H9 (cell line): ENCODE results near the gene TMEM163. TPM values are rescaled to one million over a fixed set of nuclear protein-coding genes. Genes with fewer than 3 reads are reported as not detected.
"Not testable (repeated sequence)": the region's sequence is repeated elsewhere in the genome, so short reads cannot be mapped to it uniquely, and the experiment has no call there.

Experiments used
- DNase-seq: peaks from one replicate; pipeline ENCODE4 v3.0.0-alpha.2; 2017
- H2AFZ ChIP-seq: one replicate; pipeline ENCODE4 v1.6.1; 2013; ENCODE audit warnings: mild to moderate bottlenecking, low read length, control low read depth, moderate library complexity
- H2AK5ac ChIP-seq: 2 replicates; pipeline ENCODE4 v1.6.1; 2013; ENCODE audit warnings: low read length, control low read depth, mixed read lengths; ENCODE audit not compliant: insufficient read length
- H2BK120ac ChIP-seq: one replicate; pipeline ENCODE4 v1.6.1; 2013; ENCODE audit warnings: low read depth, mild to moderate bottlenecking, low read length, control low read depth, inconsistent platforms; ENCODE audit not compliant: poor library complexity, severe bottlenecking
- H2BK12ac ChIP-seq: 2 replicates; pipeline ENCODE4 v1.6.1; 2013; ENCODE audit warnings: low read length, control low read depth, mixed read lengths, low read depth; ENCODE audit not compliant: insufficient read length
- H2BK15ac ChIP-seq: 2 replicates; pipeline ENCODE4 v1.6.1; 2013; ENCODE audit warnings: low read depth, low read length, control low read depth
- H2BK20ac ChIP-seq: one replicate; pipeline ENCODE4 v1.6.1; 2013; ENCODE audit warnings: low read depth, mild to moderate bottlenecking, low read length, control low read depth, inconsistent platforms; ENCODE audit not compliant: poor library complexity, severe bottlenecking
- H2BK5ac ChIP-seq: 2 replicates; pipeline ENCODE4 v1.6.1; 2013; ENCODE audit warnings: low read length, control low read depth, mixed read lengths; ENCODE audit not compliant: insufficient read length
- H3K14ac ChIP-seq: 2 replicates; pipeline ENCODE4 v1.6.1; 2013; ENCODE audit warnings: low read length, control low read depth; ENCODE audit not compliant: insufficient read depth
- H3K18ac ChIP-seq: 2 replicates; pipeline ENCODE4 v1.6.1; 2013; ENCODE audit warnings: low read depth, mild to moderate bottlenecking, mixed read lengths, low read length, control low read depth; ENCODE audit not compliant: insufficient read length
- H3K23ac ChIP-seq: 2 replicates; pipeline ENCODE4 v1.6.1; 2013; ENCODE audit warnings: low read length, control low read depth, mixed read lengths, low read depth; ENCODE audit not compliant: insufficient read length
- H3K23me2 ChIP-seq: 2 replicates; pipeline ENCODE4 v1.6.1; 2013; ENCODE audit warnings: low read depth, mild to moderate bottlenecking, mixed read lengths, low read length, control low read depth; ENCODE audit not compliant: insufficient read length, poor library complexity, severe bottlenecking
- H3K27ac ChIP-seq: 2 replicates; pipeline ENCODE4 v1.5.1; 2013; ENCODE audit warnings: low read length, control low read depth, mixed read lengths, low read depth; ENCODE audit not compliant: insufficient read length
- H3K27me3 ChIP-seq: 2 replicates; pipeline ENCODE4 v1.6.1; 2013; ENCODE audit warnings: low read length, control low read depth, inconsistent platforms; ENCODE audit not compliant: insufficient read depth
- H3K4ac ChIP-seq: 2 replicates; pipeline ENCODE4 v1.6.1; 2013; ENCODE audit warnings: low read depth, mild to moderate bottlenecking, control low read depth, inconsistent platforms, low read length, moderate library complexity
- H3K4me1 ChIP-seq: 2 replicates; pipeline ENCODE4 v1.6.1; 2013; ENCODE audit warnings: low read length, control low read depth, inconsistent platforms; ENCODE audit not compliant: insufficient read depth
- H3K4me2 ChIP-seq: 2 replicates; pipeline ENCODE4 v1.6.1; 2013; ENCODE audit warnings: low read length, control low read depth, mixed read lengths; ENCODE audit not compliant: insufficient read length, insufficient read depth
- H3K56ac ChIP-seq: 2 replicates; pipeline ENCODE4 v1.6.1; 2013; ENCODE audit warnings: low read depth, mild to moderate bottlenecking, mixed read lengths, low read length, control low read depth; ENCODE audit not compliant: insufficient read length
- H3K79me1 ChIP-seq: 2 replicates; pipeline ENCODE4 v1.6.1; 2013; ENCODE audit warnings: low read depth, mild to moderate bottlenecking, moderate library complexity, low read length, control low read depth, inconsistent platforms; ENCODE audit not compliant: insufficient read depth, poor library complexity, severe bottlenecking
- H3K79me2 ChIP-seq: 2 replicates; pipeline ENCODE4 v1.6.1; 2013; ENCODE audit warnings: low read length, control low read depth, inconsistent platforms; ENCODE audit not compliant: insufficient read depth
- H3K9ac ChIP-seq: 2 replicates; pipeline ENCODE4 v1.6.1; 2013; ENCODE audit warnings: low read length, control low read depth, mixed read lengths; ENCODE audit not compliant: insufficient read length; ENCODE audit errors: extremely low read depth
- H3K9me3 ChIP-seq: one replicate; pipeline ENCODE4 v1.6.1; 2013; ENCODE audit warnings: low read depth, low read length, inconsistent platforms; ENCODE audit not compliant: control insufficient read depth
- H3T11ph ChIP-seq: one replicate; pipeline ENCODE4 v1.6.1; 2013; ENCODE audit warnings: mild to moderate bottlenecking, low read length, control low read depth, inconsistent platforms
- H4K20me1 ChIP-seq: one replicate; pipeline ENCODE4 v1.6.1; 2013; ENCODE audit not compliant: control insufficient read depth, insufficient read length, insufficient read depth
- H4K5ac ChIP-seq: 2 replicates; pipeline ENCODE4 v1.6.1; 2013; ENCODE audit warnings: low read depth, mild to moderate bottlenecking, mixed read lengths, low read length, control low read depth; ENCODE audit not compliant: insufficient read length
- H4K8ac ChIP-seq: replicated peaks from 2 replicates; pipeline ENCODE4 v1.6.1; 2013; ENCODE audit warnings: low read length, control low read depth, mixed read lengths, low read depth; ENCODE audit not compliant: insufficient read length
- H4K91ac ChIP-seq: 2 replicates; pipeline ENCODE4 v1.6.1; 2013; ENCODE audit warnings: low read depth, mild to moderate bottlenecking, moderate library complexity, mixed read lengths, low read length, control low read depth; ENCODE audit not compliant: insufficient read length
- H3K27ac Mint-ChIP-seq, 3 experiments: 2 replicates in 2 of 3; 3 replicates in 1 of 3; pipeline ENCODE4 v1.8.0; 2020 to 2021; ENCODE audit warnings: mixed read lengths in 3 of 3, mild to moderate bottlenecking in 1 of 3, moderate library complexity in 1 of 3
- H3K27me3 Mint-ChIP-seq: 2 replicates; pipeline ENCODE4 v1.8.0; 2021; ENCODE audit warnings: low read depth, mild to moderate bottlenecking, moderate library complexity, mixed read lengths
- H3K36me3 Mint-ChIP-seq, 3 experiments: 2 replicates in 2 of 3; 3 replicates in 1 of 3; pipeline ENCODE4 v1.8.0; 2020 to 2021; ENCODE audit warnings: low read depth in 3 of 3, mixed read lengths in 3 of 3; ENCODE audit not compliant: insufficient read depth in 1 of 3
- H3K4me1 Mint-ChIP-seq, 2 experiments: 2 replicates each; pipeline ENCODE4 v1.8.0; 2020; ENCODE audit warnings: mixed read lengths in 2 of 2
- H3K4me3 Mint-ChIP-seq, 2 experiments: 2 replicates in 1 of 2; 3 replicates in 1 of 2; pipeline ENCODE4 v1.8.0; 2020 to 2021; ENCODE audit warnings: mild to moderate bottlenecking in 2 of 2, mixed read lengths in 2 of 2, moderate library complexity in 1 of 2
- H3K9me3 Mint-ChIP-seq, 2 experiments: 2 replicates in 1 of 2; 3 replicates in 1 of 2; pipeline ENCODE4 v1.8.0; 2020; ENCODE audit warnings: mild to moderate bottlenecking in 2 of 2, mixed read lengths in 2 of 2, moderate library complexity in 1 of 2
- WGBS: extraction: QIAGEN DNeasy Blood & Tissue Kit; methylation state at CpG from one replicate; pipeline ENCODE4 v1.1.7; 2013; ENCODE audit warnings: missing lambda C conversion rate, low lambda C conversion rate, mixed read lengths; ENCODE audit not compliant: insufficient read length; ENCODE audit errors: extremely low coverage; 5-methylcytosine and 5-hydroxymethylcytosine counted together
- total RNA-seq: library from RNA; stranded (reverse); gene quantifications from 2 replicates; pipeline ENCODE4 v1.2.1, GENCODE V29; 2021
- TF ChIP-seq, protein P1 (sequence below): fragments of 200-600 bp; sonication (generic); conservative IDR thresholded peaks from 3 replicates; pipeline ENCODE4 v1.8.0; 2021; ENCODE audit warnings: antibody characterized with exemption, mild to moderate bottlenecking

Gene TMEM163
- total RNA-seq, 1 experiment from 2014 or later, result 0.39 TPM

DNA sequence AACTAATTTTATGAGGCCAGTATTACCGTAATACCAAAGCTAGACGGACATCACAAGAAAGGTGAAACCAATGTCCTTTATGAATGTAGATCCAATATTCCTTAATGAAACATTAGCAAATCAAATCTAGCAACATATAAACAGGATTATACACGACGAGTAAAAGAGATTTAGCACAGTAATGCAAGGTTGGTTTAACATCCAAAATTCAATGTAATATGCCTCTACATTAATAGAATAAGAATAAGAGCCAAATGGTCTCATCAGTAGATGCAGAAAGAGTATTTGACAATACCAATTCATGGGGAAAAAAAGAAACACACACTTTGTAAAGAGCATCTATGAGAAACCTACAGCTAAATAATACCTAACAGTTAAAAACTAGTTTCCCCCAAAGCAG lies 99.5 kb downstream of the TMEM163 start:
- H3K4ac ChIP-seq, result no peak overlapping the region
- no peaks in the 10 kb centered on the region for H3K79me2 ChIP-seq
- H3K9me3 Mint-ChIP-seq, result peaks cover 9 to 18% of the 10 kb centered on the region in 2 experiments
- no peak overlapping the region for H2BK15ac ChIP-seq
- H3K23me2 ChIP-seq, result no peaks in the 10 kb centered on the region
- no peaks in the 10 kb centered on the region for H3K27me3 Mint-ChIP-seq
- TF ChIP-seq, protein P1, sequence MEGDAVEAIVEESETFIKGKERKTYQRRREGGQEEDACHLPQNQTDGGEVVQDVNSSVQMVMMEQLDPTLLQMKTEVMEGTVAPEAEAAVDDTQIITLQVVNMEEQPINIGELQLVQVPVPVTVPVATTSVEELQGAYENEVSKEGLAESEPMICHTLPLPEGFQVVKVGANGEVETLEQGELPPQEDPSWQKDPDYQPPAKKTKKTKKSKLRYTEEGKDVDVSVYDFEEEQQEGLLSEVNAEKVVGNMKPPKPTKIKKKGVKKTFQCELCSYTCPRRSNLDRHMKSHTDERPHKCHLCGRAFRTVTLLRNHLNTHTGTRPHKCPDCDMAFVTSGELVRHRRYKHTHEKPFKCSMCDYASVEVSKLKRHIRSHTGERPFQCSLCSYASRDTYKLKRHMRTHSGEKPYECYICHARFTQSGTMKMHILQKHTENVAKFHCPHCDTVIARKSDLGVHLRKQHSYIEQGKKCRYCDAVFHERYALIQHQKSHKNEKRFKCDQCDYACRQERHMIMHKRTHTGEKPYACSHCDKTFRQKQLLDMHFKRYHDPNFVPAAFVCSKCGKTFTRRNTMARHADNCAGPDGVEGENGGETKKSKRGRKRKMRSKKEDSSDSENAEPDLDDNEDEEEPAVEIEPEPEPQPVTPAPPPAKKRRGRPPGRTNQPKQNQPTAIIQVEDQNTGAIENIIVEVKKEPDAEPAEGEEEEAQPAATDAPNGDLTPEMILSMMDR, result no peak
- no peak overlapping the region for H3K4me2 ChIP-seq
- no peak overlapping the region for H2AFZ ChIP-seq
- H3K56ac ChIP-seq, result no peak overlapping the region
- H3K4me1 Mint-ChIP-seq, result peaks cover 0 to 4% of the 10 kb centered on the region in 2 experiments; a peak in 2 of 4 replicates
- no peak overlapping the region for H4K8ac ChIP-seq
- H3K23ac ChIP-seq, result no peak overlapping the region
- no peak overlapping the region for H3T11ph ChIP-seq
- no peak overlapping the region for H3K27ac ChIP-seq
- no peak overlapping the region for H3K9ac ChIP-seq
- H2BK12ac ChIP-seq, result no peak overlapping the region
- H2BK5ac ChIP-seq, result no peak overlapping the region
- no peak overlapping the region for H3K4me3 Mint-ChIP-seq
- no peak overlapping the region for H2AK5ac ChIP-seq
- H3K14ac ChIP-seq, result no peak overlapping the region
- DNase-seq, result no peak
- no peak overlapping the region for H3K18ac ChIP-seq
- no peak overlapping the region for H2BK20ac ChIP-seq
- no peak overlapping the region for H4K91ac ChIP-seq
- H3K27me3 ChIP-seq, result no peaks in the 10 kb centered on the region
- peaks cover 0 to 11% (median 4%) of the 10 kb centered on the region in 3 experiments; a peak in 4 of 7 replicates for H3K36me3 Mint-ChIP-seq
- H4K5ac ChIP-seq, result no peak overlapping the region
- no peak overlapping the region for H2BK120ac ChIP-seq
- H3K4me1 ChIP-seq, result no peaks in the 10 kb centered on the region
- no peaks in the 10 kb centered on the region for H3K79me1 ChIP-seq
- no peaks in the 10 kb centered on the region for H4K20me1 ChIP-seq
- no peaks in the 10 kb centered on the region for H3K9me3 ChIP-seq
- WGBS, result no CpG with 5 or more reads among the region's 4 CpGs
- no peak overlapping the region for H3K27ac Mint-ChIP-seq

- H3K79me1 ChIP-seq, H3K27ac Mint-ChIP-seq, H3K27me3 ChIP-seq, H2AFZ ChIP-seq, H3T11ph ChIP-seq, H4K8ac ChIP-seq, H2BK15ac ChIP-seq, H3K4me3 Mint-ChIP-seq, H2BK20ac ChIP-seq, H3K27me3 Mint-ChIP-seq, H2AK5ac ChIP-seq, H3K23me2 ChIP-seq, H3K4me1 Mint-ChIP-seq, H3K9ac ChIP-seq, H3K27ac ChIP-seq, H2BK120ac ChIP-seq, H3K14ac ChIP-seq, H3K23ac ChIP-seq, H3K18ac ChIP-seq, H2BK12ac ChIP-seq, H2BK5ac ChIP-seq, H3K4me2 ChIP-seq, H3K9me3 ChIP-seq, H3K79me2 ChIP-seq, H3K4me1 ChIP-seq, H3K4ac ChIP-seq, H4K20me1 ChIP-seq, H4K5ac ChIP-seq, DNase-seq, H3K56ac ChIP-seq, H4K91ac ChIP-seq: not testable (repeated sequence)
- Mint-ChIP-seq H3K9me3 (peaks cover 23 to 36% of the 10 kb centered on the region in 2 experiments), H3K36me3 (peaks cover 0 to 27% (median 11%) of the 10 kb centered on the region in 3 experiments; a peak in 6 of 7 replicates)
- no CpG with 5 or more reads among the region's 3 CpGs for WGBS
These were observed 103.3 kb downstream of the TMEM163 start for GRCh38 chr2:134615480-134615879.
